HepG2 (cell line): Measurements from ENCODE around the gene RRP9.

ENCODE experiments used
- KLF9 ChIP-seq: IDR thresholded peaks from 2 replicates; pipeline ENCODE4 v1.6.1; 2016; ENCODE audit warnings: low read depth
- NCOA2 ChIP-seq: sonication (generic); formaldehyde crosslinking; IDR thresholded peaks from 2 replicates; pipeline ENCODE4 v1.8.0; 2022; ENCODE audit warnings: inconsistent platforms

GRCh38 chr3:51945926-51946705 is 4.4 kb upstream of the RRP9 start:
- TF ChIP-seq KLF9 = no peak
- TF ChIP-seq NCOA2 (CRISPR knock-in tag) = no peak
